ENCODE data around the gene NECAB2.

Gene NECAB2

GRCh38 chr16:84027625-84028024 is 59.6 kb downstream of the NECAB2 start:
- no peak for DNase-seq

GRCh38 chr16:84029297-84030047 is 61.4 kb downstream of the NECAB2 start:
- no peak for DNase-seq

- DNase-seq = no peak
These were observed 63.5 kb downstream of the NECAB2 start for GRCh38 chr16:84031556-84031955.

GRCh38 chr16:84032458-84033178 is 64.6 kb downstream of the NECAB2 start:
- no peak for DNase-seq

- DNase-seq = no peak
These were observed 65.5 kb downstream of the NECAB2 start for GRCh38 chr16:84033251-84034195.

- DNase-seq = no peak
These were observed 66.5 kb downstream of the NECAB2 start for GRCh38 chr16:84034516-84034915.

- no peak for DNase-seq
These were observed 68.1 kb downstream of the NECAB2 start for GRCh38 chr16:84036131-84036530.

GRCh38 chr16:84036982-84037425 is 69.0 kb downstream of the NECAB2 start:
- DNase-seq = no peak

- DNase-seq = no peak
These were observed 70.4 kb downstream of the NECAB2 start for GRCh38 chr16:84038469-84038868.

- DNase-seq = no peak
These were observed 71.7 kb downstream of the NECAB2 start for GRCh38 chr16:84039696-84040095.

GRCh38 chr16:84040226-84040822 is 72.3 kb downstream of the NECAB2 start:
- no peak for DNase-seq

- DNase-seq = no peak
These were observed 73.1 kb downstream of the NECAB2 start for GRCh38 chr16:84040823-84041820.

- no peak for DNase-seq
These were observed 73.8 kb downstream of the NECAB2 start for GRCh38 chr16:84041881-84042280.

- no peak for DNase-seq
These were observed 74.3 kb downstream of the NECAB2 start, which contains the start of gene SLC38A8 for GRCh38 chr16:84042308-84042878. Gene SLC38A8, minus strand, starts transcription at chr16:84042795. Its CDS starts 638 bp downstream, at chr16:84042157.

GRCh38 chr16:84042879-84043485 is 74.9 kb downstream of the NECAB2 start:
- DNase-seq = no peak

GRCh38 chr16:84043486-84044117 is 75.6 kb downstream of the NECAB2 start:
- DNase-seq = no peak

- DNase-seq = no peak
These were observed 76.1 kb downstream of the NECAB2 start for GRCh38 chr16:84044118-84044488.

- DNase-seq = no peak
These were observed 77.2 kb downstream of the NECAB2 start for GRCh38 chr16:84045001-84045817.

- no peak for DNase-seq
These were observed 77.9 kb downstream of the NECAB2 start for GRCh38 chr16:84045818-84046470.
